IMR-90 (cell line): ENCODE data around the gene SCGB1C2. TPM values are rescaled to one million over a fixed set of nuclear protein-coding genes. Genes with fewer than 3 reads are reported as not detected.

ENCODE experiments used
- ATAC-seq: fragments of 200-7000 bp; cut with Tn5 transposase; 2 replicates; pipeline ENCODE4 v1.9.1; 2020; ENCODE audit warnings: low read depth, mild to moderate bottlenecking, moderate library complexity
- BruUV-seq: library from RNA; stranded (reverse); fragments of 400-500 nt; replicated peaks from 2 replicates; lab custom pipeline; 2021; lab: Mats Ljungman, UMichigan
- CTCF ChIA-PET: fragments of 300-600 bp; formaldehyde crosslinking; extraction: SDS; loops from one replicate; lab custom pipeline; 2021; ENCODE audit warnings: antibody characterized with exemption; lab: Yijun Ruan, JAX
- POLR2A ChIA-PET: fragments of 300-600 bp; sonication (Branson Sonifier 250); formaldehyde crosslinking; loops from one replicate; lab custom pipeline; 2022; ENCODE audit warnings: antibody characterized with exemption; ENCODE audit not compliant: unreplicated experiment; lab: Charles Lee
- DNase-seq: peaks from one replicate; pipeline ENCODE4 v3.0.0; 2013
- H2AFZ ChIP-seq: replicated peaks from 2 replicates; pipeline ENCODE3; 2013; ENCODE audit warnings: low read length, mild to moderate bottlenecking; ENCODE audit not compliant: poor library complexity
- H2AK5ac ChIP-seq: 2 replicates; pipeline ENCODE4 v1.6.1; 2013; ENCODE audit warnings: low read depth, low read length, inconsistent platforms
- H2AK9ac ChIP-seq: replicated peaks from 2 replicates; pipeline ENCODE3; 2013; ENCODE audit warnings: mild to moderate bottlenecking, low read depth, low read length, moderate library complexity; ENCODE audit not compliant: poor library complexity
- H2BK120ac ChIP-seq: 2 replicates; pipeline ENCODE4 v1.6.1; 2013; ENCODE audit warnings: low read depth, low read length, inconsistent platforms
- H2BK15ac ChIP-seq: 3 replicates; pipeline ENCODE4 v1.6.1; 2013; ENCODE audit warnings: low read depth, low read length, inconsistent platforms
- H2BK20ac ChIP-seq: 2 replicates; pipeline ENCODE4 v1.6.1; 2013; ENCODE audit warnings: low read depth, mild to moderate bottlenecking, inconsistent platforms, low read length, moderate library complexity
- H2BK5ac ChIP-seq: 2 replicates; pipeline ENCODE4 v1.6.1; 2013; ENCODE audit warnings: mild to moderate bottlenecking, low read depth, low read length, inconsistent platforms; ENCODE audit not compliant: poor library complexity, severe bottlenecking
- H3K14ac ChIP-seq: replicated peaks from 2 replicates; pipeline ENCODE4 v1.6.1; 2013; ENCODE audit warnings: low read depth, low read length, inconsistent platforms
- H3K18ac ChIP-seq: 2 replicates; pipeline ENCODE4 v1.6.1; 2013; ENCODE audit warnings: low read depth, low read length, control low read depth
- H3K23ac ChIP-seq: 2 replicates; pipeline ENCODE4 v1.6.1; 2013; ENCODE audit warnings: low read depth, low read length, inconsistent platforms
- H3K27ac ChIP-seq: 2 replicates; pipeline ENCODE4 v1.5.1; 2013; ENCODE audit warnings: mild to moderate bottlenecking, control low read depth, low read length; ENCODE audit not compliant: insufficient read depth
- H3K27me3 ChIP-seq: 2 replicates; pipeline ENCODE4 v1.6.1; 2013; ENCODE audit warnings: low read length; ENCODE audit not compliant: control insufficient read depth, insufficient read depth
- H3K36me3 ChIP-seq: 2 replicates; pipeline ENCODE4 v1.6.1; 2013; ENCODE audit warnings: low read length, mixed read lengths; ENCODE audit not compliant: control insufficient read depth, insufficient read depth
- H3K4ac ChIP-seq: 2 replicates; pipeline ENCODE4 v1.6.1; 2013; ENCODE audit warnings: low read depth, low read length, inconsistent platforms
- H3K4me1 ChIP-seq: 2 replicates; pipeline ENCODE4 v1.6.1; 2013; ENCODE audit warnings: low read length, mixed read lengths; ENCODE audit not compliant: control insufficient read depth, insufficient read depth
- H3K4me2 ChIP-seq: 2 replicates; pipeline ENCODE4 v1.6.1; 2013; ENCODE audit warnings: low read depth, mild to moderate bottlenecking, control low read depth, low read length, moderate library complexity
- H3K4me3 ChIP-seq: 2 replicates; pipeline ENCODE4 v1.5.1; 2013; ENCODE audit warnings: low read depth, mild to moderate bottlenecking, control low read depth, low read length, moderate library complexity; ENCODE audit not compliant: insufficient read depth
- H3K56ac ChIP-seq: 2 replicates; pipeline ENCODE4 v1.6.1; 2013; ENCODE audit warnings: low read length, inconsistent platforms; ENCODE audit not compliant: insufficient read depth; ENCODE audit errors: extremely low read depth
- H3K79me1 ChIP-seq, 2 experiments: 2 replicates each; pipeline ENCODE4 v1.6.1; 2013; ENCODE audit warnings: low read length in 2 of 2, inconsistent platforms in 1 of 2, low read depth in 1 of 2
- H3K9ac ChIP-seq: 2 replicates; pipeline ENCODE4 v1.6.1; 2013; ENCODE audit warnings: low read depth, low read length, control low read depth
- H3K9me1 ChIP-seq: 2 replicates; pipeline ENCODE4 v1.6.1; 2013; ENCODE audit warnings: low read length, inconsistent platforms; ENCODE audit not compliant: insufficient read depth
- H3K9me3 ChIP-seq: 2 replicates; pipeline ENCODE4 v1.6.1; 2013; ENCODE audit warnings: low read length; ENCODE audit not compliant: control insufficient read depth, insufficient read depth
- H4K20me1 ChIP-seq: 2 replicates; pipeline ENCODE4 v1.6.1; 2013; ENCODE audit warnings: low read length, inconsistent platforms; ENCODE audit not compliant: insufficient read depth
- H4K5ac ChIP-seq: 2 replicates; pipeline ENCODE4 v1.6.1; 2013; ENCODE audit warnings: mild to moderate bottlenecking, low read depth, low read length, control low read depth
- H4K8ac ChIP-seq, 2 experiments: 2 replicates each; pipeline ENCODE4 v1.6.1; 2013; ENCODE audit warnings: low read depth in 2 of 2, low read length in 2 of 2, control low read depth in 1 of 2, inconsistent platforms in 1 of 2
- H4K91ac ChIP-seq: 2 replicates; pipeline ENCODE4 v1.6.1; 2013; ENCODE audit warnings: low read depth, low read length, inconsistent platforms; ENCODE audit not compliant: insufficient read depth
- CTCF ChIP-seq: conservative IDR thresholded peaks from 2 replicates; pipeline ENCODE4 v1.5.1; 2012; ENCODE audit warnings: mild to moderate bottlenecking, low read depth, low read length, improper control_type of control experiment
- FOS ChIP-seq: fragments of 150-350 bp; IDR thresholded peaks from 2 replicates; pipeline ENCODE4 v1.6.1; 2016; ENCODE audit warnings: low read depth, low read length
- MXI1 ChIP-seq: IDR thresholded peaks from 2 replicates; pipeline ENCODE4 v1.6.1; 2012; ENCODE audit warnings: low read depth, mild to moderate bottlenecking, low read length, moderate library complexity, borderline replicate concordance
- NFE2L2 ChIP-seq: fragments of 150-350 bp; IDR thresholded peaks from 2 replicates; pipeline ENCODE4 v1.6.1; 2016; ENCODE audit warnings: low read depth, mild to moderate bottlenecking, low read length
- RAD21 ChIP-seq: IDR thresholded peaks from 2 replicates; pipeline ENCODE4 v1.6.1; 2012; ENCODE audit warnings: low read length, improper control_type of control experiment
- RCOR1 ChIP-seq: IDR thresholded peaks from 2 replicates; pipeline ENCODE4 v1.6.1; 2012; ENCODE audit warnings: mild to moderate bottlenecking, low read length, improper control_type of control experiment; ENCODE audit not compliant: insufficient replicate concordance
- WGBS, 2 experiments: methylation state at CpG; one replicate each; pipeline versions ENCODE4 v1.1.5 to v1.1.7; 2013; ENCODE audit warnings: missing lambda C conversion rate in 2 of 2; ENCODE audit not compliant: insufficient read length in 1 of 2; ENCODE audit errors: extremely low coverage in 2 of 2; 5-methylcytosine and 5-hydroxymethylcytosine counted together
- dilution Hi-C: fragments of 300-500 bp; cut with HindIII; formaldehyde crosslinking; loops from one replicate; pipeline ENCODE4 v1.14.3; 2018; ENCODE audit warnings: low sequenced_read_pairs; ENCODE audit not compliant: unreplicated experiment
- in situ Hi-C: fragments of 300-500 bp; cut with MboI; formaldehyde crosslinking; loops from 3 replicates; pipeline ENCODE4 v1.14.3; 2019; ENCODE audit warnings: low sequenced_read_pairs, inconsistent platforms, mixed read lengths
- intact Hi-C: fragments of 100-400 bp; cut with micrococcal nuclease; formaldehyde crosslinking; loops from 2 replicates; pipeline ENCODE4 v1.10.0; 2022
- polyA plus RNA-seq, 3 experiments: library from polyadenylated mRNA; depleted of rRNA; stranded (reverse); fragments of >200 nt; gene quantifications; 2 replicates each; pipeline ENCODE4 v1.2.3, GENCODE V29; 2012; ENCODE audit warnings: low replicate concordance in 1 of 3
- total RNA-seq: library from RNA; depleted of rRNA; stranded (reverse); fragments of >200 nt; gene quantifications from 2 replicates; pipeline ENCODE4 v1.2.3, GENCODE V29; 2012

Gene SCGB1C2
- total and polyA plus RNA-seq, 2 of the 4 experiments (the other 2 are of a cell fraction): not detected

- peak; percentile 8 for DNase-seq
- H3K23ac ChIP-seq: no peak overlapping the region
- H2AFZ ChIP-seq: no peak overlapping the region
- no peak overlapping the region for H2AK5ac ChIP-seq
- no peaks in the 10 kb centered on the region for H3K79me1 ChIP-seq
- TF ChIP-seq MXI1: no peak
- peak; percentile 29 for TF ChIP-seq RCOR1
- TF ChIP-seq RAD21: no peak
- no peak for TF ChIP-seq CTCF
- 0 out of 2 replicates have a peak, but pooled peaks have one; percentile 14 for TF ChIP-seq FOS
- TF ChIP-seq NFE2L2: no peak
- 78% methylated on average over 15 of the region's 26 CpGs; no CpG with 5 or more reads in 1 of the 2 experiments for WGBS, 2 experiments
- H3K27ac ChIP-seq: no peak overlapping the region
- no peak overlapping the region for H2AK9ac ChIP-seq
- H4K20me1 ChIP-seq: no peaks in the 10 kb centered on the region
- intact Hi-C loops (no loop called here), dilution Hi-C loops (no loop called here), in situ Hi-C loops (no loop called here)
- CTCF ChIA-PET: no interaction called here
- ATAC-seq: peak; percentile 32; the same call in 1 of the 2 replicates
- BruUV-seq: no TSS peak
- H3K36me3 ChIP-seq: no peaks in the 10 kb centered on the region
- no peak overlapping the region for H3K4me2 ChIP-seq
- no peaks in the 10 kb centered on the region for H3K9me3 ChIP-seq
- no peak overlapping the region for H3K9ac ChIP-seq
- no peak overlapping the region for H3K14ac ChIP-seq
- no peak overlapping the region for H2BK120ac ChIP-seq
- peaks cover 2% of the 10 kb centered on the region; the same call in 1 of the 2 replicates for H3K4me1 ChIP-seq
- no peak overlapping the region for H4K8ac ChIP-seq
- no peak overlapping the region for H3K4me3 ChIP-seq
- H3K9me1 ChIP-seq: no peaks in the 10 kb centered on the region
- H2BK5ac ChIP-seq: no peak overlapping the region
- H2BK20ac ChIP-seq: no peak overlapping the region
- H3K27me3 ChIP-seq: peaks cover 8% of the 10 kb centered on the region
- no peak overlapping the region for H4K5ac ChIP-seq
- H3K4ac ChIP-seq: no peak overlapping the region
- POLR2A ChIA-PET: no interaction called here
- no peak overlapping the region for H3K18ac ChIP-seq
- H4K91ac ChIP-seq: no peak overlapping the region
- no peak overlapping the region for H3K56ac ChIP-seq
- no peak overlapping the region for H2BK15ac ChIP-seq
Measured at GRCh38 chr17:151886-152859, 14.8 kb downstream of the SCGB1C2 start.
